Measurements from ENCODE around the gene PTPRCAP.
A peak's percentile ranks its signal among the peaks of the same experiment; 100 is the strongest.
"Not testable (repeated sequence)": the region's sequence is repeated elsewhere in the genome, so short reads cannot be mapped to it uniquely, and the experiment has no call there.

The PTPRCAP gene, protein sequence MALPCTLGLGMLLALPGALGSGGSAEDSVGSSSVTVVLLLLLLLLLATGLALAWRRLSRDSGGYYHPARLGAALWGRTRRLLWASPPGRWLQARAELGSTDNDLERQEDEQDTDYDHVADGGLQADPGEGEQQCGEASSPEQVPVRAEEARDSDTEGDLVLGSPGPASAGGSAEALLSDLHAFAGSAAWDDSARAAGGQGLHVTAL

DNA sequence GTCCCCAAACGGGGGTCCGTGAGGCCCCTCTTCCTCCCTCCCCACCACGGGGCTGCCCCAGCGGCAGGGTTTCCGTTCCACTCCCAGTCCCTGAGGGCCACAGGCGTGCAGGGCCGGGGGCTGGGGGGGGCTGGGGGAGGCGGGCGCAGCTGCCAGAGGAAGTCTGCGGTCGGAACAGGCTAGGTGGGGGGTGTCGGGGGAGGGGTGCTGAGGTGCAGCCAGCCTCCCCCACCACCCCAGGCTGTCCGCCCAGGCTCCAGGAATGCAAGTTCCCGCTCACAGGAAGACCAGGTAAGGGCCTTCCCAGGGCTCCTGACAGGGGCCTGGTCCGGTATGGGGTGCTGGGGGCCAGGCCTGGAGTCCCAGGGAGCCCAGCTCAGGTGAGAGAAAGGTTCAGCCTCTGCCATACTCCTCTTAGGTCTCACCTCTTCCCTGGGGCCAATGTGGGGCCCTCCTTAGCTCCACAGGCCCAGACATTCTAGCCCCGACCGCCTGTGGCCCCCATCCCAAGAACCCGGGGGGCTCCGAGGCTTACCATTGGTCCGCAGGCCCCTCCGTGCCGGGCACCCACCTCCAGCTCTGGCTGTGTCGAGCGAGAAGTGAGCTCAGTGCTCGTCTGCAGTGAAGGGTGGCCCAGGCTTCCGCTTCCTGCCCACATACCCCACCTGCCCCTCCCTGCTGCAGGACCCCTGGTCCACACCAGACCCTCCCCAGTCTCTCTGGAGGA is at the start of gene PTPRCAP:
TSS of gene PTPRCAP (minus strand) at position 601 of the 727 bp plus-strand sequence. CDS start at position 538, 63 bp downstream.
- no peak for DNase-seq

DNA sequence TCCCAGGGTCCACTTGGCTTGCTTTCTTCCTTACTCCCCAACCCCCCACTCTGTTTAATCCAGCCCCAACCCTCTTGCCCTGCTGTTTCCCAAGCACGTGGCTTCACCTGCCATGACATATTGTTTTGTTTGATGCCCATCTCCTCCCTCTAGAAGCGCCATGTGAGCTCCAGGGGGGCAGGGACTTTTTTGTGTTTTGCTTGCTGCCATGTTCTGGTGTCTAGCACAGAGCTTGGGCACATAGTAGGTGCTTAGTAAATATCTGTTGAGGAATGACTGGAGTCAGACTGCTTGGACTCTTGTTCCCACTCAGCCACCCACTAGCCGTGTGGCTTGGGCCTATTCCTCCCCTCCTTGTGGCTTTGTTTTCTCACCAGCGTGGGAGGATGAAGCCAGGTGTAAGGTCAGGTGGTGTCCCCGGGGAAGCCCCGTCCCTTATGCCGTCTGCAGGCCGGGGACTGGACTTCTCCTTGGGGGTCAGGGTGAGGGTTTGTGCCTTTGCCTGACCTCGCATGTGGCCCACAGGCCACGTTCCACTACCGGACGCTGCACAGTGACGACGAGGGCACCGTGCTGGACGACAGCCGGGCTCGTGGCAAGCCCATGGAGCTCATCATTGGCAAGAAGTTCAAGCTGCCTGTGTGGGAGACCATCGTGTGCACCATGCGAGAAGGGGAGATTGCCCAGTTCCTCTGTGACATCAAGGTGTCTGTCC is 49.2 kb upstream of the PTPRCAP start:
- no peak for DNase-seq

DNA sequence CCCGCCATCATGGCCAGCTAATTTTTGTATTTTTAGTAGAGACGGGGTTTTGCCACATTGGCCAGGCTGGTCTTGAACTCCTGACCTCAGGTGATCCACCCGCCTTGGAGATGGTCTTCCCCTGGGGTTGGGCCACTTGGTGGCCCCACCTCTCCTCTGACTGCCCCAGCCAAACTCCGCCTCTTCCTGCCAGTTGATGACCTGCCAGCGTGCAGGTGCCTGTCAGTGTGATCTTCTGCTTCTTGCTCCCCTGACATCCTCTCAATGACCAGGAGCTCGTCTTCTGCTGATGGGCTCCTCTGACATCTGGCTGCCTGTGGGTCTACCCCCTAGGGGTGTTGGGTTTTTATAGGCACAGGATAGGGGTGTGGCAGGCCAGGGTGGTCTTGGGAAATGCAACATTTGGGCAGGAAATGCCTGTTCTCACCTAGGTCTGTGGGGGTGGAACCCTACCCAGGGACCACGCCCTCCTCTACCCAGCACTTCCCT is 48.4 kb upstream of the PTPRCAP start:
- not testable (repeated sequence) for DNase-seq

DNA sequence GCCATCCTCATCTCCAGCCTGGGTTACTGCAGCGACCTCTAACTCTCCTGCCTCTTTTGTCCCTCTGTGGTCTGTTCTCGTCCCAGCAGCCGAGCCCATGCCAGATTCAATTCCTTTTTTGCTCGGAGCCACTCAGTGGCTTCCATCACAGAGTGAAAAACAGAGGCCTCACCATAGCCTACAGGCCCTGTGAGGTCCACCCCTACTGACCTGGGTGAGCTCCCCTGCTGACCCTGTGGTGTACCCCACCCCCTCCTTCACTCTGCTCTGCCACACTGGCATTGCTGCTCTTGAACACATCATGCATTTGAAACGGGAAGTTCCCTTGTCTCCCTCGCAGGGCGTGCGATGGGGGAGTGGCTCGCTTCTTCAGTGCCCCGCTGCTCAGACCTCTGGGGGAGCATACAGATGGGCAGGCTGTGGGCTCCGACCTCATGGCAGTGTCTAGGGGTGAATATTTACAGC is 47.4 kb upstream of the PTPRCAP start:
- DNase-seq: no peak

DNA sequence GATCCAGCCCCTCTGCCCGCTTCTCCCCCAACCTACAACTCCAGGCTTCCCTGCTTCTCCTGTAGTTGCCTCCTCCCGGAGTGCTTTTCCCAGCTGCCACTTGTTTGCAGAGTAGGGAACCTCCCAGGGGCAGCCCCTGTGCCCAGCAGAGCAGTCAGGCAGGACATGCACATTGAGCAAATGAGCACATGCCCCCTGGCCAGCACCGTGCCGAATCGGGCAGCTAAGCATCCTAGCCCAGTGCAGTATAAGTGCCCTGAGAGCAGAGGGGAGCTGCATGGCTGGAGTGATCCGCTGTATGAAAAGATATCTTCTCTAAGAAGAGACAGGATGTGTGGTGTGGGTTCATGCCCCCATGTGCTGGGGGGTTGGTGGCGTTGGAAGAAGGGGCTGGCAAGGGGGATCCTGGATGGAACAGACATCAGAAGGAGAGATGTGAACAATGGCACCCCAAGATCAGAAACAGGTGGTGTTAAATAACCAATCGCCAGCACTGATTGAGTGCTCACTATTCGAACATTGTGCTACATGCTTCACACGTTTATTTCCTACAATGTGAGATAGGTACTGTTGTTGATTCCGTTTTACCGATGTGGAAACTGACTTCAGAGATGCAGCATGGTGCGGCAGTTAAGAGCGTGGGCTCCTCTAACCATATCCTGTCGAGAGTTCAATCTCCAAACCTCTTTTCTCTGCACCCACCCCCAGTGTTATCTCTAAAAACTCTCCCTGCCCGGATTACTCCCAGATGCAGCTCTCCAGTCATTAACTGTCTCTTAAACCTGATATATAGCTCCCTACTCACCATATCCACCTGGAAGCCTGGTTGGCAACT is 46.6 kb upstream of the PTPRCAP start:
- DNase-seq: no peak

DNA sequence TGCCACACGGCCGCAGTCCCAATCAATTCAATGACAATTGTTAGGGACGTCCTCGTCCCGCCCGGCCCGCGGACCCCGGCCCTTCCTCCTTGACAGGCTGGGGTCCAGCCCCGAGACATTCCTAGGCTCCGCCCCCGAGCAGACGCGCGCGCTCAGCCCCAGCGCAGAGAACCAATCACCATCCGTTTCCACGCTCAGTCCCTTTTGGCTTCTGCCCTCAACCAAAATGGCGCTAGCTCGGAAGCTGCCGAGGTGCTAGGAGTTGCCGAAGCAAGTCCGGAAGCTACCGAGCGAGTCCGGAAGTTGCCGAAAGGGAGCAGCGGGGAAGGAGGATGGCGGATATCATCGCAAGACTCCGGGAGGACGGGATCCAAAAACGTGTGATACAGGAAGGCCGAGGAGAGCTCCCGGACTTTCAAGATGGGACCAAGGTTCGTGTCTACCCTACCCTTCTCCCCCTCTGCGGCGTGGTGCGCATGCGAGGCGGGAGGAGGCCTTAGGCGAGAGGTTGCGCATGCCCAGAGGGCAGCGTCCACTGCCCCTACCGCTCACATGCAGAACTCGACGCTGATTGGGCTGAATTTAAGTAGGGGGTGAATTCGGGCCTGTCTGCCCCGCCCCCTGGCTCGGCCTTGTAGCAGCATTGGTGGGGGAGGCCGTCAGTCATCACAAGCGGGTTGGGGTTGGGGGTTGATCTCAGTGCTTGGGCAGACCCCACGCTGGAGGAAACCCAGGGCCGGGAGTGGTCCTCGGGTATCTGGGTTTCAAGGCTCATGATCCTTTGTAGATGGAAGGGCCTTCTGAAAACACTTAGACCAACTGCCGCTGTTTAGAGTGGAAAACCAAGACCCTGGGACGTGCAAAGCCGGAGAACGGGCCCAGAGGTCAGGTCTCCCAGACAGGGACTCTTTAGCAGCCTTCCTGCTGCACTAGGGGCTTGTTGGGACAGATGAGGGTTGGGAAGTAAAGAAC is 45.6 kb upstream of the PTPRCAP start, which contains the start of gene AIP:
TSS of gene AIP (plus strand) at position 200 of the 972 bp plus-strand sequence. CDS start at position 333, 133 bp downstream.
- peak; percentile 97 to 98 for DNase-seq

DNA sequence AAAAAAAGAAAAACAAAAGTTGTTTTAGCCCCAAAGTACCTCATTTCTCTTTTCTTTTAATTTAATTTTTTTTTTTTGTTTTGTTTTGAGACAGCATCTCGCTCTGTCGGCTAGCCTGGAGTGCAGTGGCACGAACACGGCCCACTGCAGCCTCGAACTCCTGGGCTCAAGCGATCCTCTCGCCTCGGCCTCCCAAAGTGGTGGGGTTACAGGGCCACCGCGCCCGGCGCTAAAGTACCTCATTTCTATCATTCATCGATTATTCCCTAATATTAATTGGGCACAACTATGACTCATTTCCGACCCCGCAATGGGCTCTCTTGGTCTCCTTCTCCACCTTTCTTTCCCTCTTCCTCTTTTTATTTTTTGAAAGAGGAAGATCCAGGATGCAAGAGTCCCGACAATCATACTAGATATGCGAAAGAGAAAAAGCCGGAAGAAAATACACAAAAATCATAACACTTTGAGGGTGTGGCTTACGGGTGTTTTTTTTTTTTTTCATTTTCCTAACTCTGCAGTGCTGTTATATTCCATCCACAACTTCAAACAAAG is 44.9 kb upstream of the PTPRCAP start:
- DNase-seq: no peak

DNA sequence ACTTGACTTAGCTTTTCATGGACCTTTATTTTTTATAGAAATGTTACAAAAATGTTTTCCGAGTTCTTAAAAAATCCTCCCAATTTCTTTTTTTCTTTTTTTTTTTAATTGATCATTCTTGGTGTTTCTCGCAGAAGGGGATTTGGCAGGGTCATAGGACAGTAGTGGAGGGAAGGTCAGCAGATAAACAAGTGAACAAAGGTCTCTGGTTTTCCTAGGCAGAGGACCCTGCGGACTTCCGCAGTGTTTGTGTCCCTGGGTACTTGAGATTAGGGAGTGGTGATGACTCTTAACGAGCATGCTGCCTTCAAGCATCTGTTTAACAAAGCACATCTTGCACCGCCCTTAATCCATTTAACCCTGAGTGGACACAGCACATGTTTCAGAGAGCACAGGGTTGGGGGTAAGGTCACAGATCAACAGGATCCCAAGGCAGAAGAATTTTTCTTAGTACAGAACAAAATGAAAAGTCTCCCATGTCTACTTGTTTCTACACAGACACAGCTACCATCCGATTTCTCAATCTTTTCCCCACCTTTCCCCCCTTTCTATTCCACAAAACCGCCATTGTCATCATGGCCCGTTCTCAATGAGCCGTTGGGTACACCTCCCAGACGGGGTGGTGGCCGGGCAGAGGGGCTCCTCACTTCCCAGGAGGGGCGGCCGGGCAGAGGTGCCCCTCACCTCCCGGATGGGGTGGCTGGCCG is 40.0 kb upstream of the PTPRCAP start:
- DNase-seq: not testable (repeated sequence)

DNA sequence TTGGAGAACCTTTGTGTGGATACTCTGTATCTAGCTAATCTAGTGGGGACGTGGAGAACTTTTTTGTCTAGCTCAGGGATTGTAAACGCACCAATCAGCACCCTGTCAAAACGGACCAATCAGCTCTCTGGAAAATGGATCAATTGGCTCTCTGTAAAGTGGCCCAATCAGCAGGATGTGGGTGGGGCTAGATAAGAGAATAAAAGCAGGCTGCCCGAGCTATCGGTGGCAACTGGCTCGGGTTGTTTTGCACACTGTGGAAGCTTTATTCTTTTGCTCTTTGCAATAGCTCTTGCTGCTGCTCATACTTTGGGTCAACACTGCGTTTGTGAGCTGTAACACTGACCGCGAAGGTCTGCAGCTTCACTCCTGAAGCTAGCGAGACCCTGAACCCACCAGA is 39.2 kb upstream of the PTPRCAP start:
- not testable (repeated sequence) for DNase-seq

DNA sequence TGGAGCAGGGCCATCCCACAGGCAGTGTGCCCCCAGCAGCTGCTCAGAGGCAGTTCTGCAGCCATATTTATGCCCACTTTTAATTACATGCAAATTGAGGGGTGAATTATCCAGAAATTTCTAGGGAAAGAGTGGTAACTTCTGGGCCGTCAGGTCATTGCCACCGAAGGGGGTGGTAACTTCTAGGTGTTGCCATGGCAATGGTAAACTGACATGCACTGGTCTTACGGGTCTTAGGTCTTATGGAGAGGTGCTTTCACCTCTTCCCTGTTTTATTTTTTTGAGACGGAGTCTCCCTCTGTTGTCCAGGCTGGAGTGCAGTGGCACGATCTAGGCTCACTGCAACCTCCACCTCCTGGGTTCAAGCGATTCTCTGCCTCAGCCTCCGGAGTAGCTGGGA is 35.4 kb upstream of the PTPRCAP start:
- no peak for DNase-seq

DNA sequence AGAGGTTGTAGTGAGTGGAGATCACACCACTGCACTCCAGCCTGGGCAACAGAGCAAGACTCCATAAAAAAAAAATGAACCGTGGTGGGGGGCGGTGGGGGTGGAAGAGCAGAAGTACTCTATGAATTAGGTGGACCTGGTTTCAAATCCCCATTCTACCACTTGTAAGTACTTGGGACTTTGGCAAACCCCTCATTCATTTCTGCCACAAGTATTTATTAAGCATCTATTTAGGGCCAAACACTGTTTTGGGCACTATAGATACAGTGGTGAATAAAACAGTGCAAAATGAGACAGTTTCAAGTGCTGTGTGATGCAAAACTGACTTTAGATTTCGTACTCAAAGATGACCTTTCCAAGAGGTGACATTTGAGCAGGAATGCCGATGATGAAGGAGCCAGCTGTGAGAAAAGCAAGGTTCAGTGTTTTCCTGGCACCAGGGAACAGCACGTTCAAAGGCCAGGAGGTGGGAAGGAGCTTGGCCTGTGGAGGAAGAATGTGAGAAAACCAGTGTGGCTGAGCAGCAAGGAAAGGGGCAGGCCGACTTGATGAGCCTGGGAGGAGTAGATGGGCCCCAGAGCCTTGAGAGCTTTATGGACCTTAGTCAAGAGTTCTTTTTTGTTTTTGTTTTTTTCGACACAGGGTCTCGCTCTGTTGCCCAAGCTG is 33.0 kb upstream of the PTPRCAP start:
- DNase-seq: no peak

DNA sequence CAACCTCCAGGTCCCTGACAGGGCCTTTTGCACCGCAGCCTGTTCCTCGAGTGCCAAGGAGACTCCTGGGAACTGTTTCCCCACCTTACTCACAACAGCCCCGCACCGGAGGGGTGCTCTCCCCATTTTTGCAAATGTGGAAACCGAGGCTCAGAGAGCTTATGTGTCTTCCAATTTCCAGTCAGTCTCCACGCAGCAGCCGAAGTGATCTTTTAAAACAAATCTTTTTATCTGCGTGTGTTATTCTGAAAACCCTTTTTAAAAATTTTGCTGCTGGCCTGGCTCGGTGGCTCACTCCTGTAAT is 32.0 kb upstream of the PTPRCAP start:
- DNase-seq: no peak

DNA sequence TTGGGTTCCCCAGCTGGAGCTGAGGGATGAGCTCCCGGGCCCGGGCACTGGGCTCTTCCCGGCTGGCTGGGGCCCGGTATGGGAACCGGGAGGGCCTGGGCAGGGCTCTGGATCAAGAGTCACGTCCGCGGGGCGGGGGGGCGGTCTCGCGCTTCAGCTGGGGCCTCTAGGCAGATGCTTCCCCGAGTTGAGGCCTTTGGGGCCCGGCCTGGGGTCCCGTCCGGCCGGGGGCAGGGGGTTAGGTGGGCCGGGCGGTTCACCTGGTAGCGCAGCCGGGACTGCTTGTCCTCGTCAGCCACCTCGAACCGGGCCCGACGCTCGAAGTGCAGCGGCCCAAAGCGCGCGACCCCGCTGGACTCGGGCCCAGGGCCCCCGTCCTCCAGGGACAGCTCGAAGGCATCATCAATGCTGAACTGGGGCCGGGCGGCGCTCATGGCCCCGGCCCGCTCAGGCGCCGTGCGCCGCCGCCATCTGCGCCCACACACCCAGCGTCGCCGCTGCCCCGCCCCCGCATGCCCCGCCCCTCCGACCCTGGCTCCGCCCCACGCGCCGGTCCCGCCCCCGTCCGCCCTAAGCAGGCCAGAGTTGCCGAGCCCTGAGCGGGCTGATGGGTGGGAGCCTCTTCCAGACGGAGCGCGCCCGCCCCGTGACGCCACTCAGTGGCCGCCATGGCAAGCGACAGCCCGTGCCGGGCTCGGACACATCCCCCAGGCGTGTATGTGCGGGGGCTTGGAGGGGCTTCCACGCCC is 31.5 kb upstream of the PTPRCAP start, which contains the start of gene TMEM134:
TSS of gene TMEM134 (minus strand) at position 493 of the 749 bp plus-strand sequence. CDS start at position 434, 59 bp downstream.
- peak; percentile 89 for DNase-seq

DNA sequence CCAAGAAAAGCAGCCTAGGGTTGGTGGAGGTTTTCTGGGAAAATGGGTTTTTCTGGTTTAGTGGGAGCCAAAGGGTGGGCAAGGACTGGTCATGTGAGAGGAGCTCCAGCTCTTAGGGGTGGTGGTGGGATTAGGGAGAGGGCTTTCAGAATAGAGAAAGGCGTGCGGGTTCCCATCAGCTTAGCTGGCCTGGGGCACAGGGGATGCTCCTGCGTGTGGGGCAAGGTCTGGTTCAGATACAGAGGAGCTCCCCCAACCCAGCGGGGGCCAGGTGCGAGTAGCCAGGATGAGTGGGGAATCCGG is 30.9 kb upstream of the PTPRCAP start:
- DNase-seq: no peak

DNA sequence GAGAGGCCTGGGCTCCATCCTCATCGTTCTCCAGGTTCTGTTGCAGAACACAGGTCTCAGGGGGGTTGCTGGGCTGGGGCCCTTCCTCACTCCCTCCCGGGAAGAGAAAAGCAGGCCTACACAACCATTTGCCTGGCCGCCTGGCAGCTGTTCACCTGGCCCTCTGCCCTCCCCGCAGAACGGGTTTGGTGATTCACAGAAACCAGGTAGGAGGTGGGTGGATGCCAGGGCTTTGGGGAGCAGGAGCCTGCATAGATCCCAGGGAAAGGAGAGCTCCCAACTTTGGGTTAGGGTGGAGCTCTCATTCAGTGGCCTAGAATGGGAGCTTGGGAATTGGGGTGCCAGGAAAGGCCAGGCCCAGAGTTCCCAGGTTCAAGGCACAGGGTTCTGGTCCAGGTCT is 30.6 kb upstream of the PTPRCAP start:
- DNase-seq: peak in 1 of 2 experiments; percentile 3

DNA sequence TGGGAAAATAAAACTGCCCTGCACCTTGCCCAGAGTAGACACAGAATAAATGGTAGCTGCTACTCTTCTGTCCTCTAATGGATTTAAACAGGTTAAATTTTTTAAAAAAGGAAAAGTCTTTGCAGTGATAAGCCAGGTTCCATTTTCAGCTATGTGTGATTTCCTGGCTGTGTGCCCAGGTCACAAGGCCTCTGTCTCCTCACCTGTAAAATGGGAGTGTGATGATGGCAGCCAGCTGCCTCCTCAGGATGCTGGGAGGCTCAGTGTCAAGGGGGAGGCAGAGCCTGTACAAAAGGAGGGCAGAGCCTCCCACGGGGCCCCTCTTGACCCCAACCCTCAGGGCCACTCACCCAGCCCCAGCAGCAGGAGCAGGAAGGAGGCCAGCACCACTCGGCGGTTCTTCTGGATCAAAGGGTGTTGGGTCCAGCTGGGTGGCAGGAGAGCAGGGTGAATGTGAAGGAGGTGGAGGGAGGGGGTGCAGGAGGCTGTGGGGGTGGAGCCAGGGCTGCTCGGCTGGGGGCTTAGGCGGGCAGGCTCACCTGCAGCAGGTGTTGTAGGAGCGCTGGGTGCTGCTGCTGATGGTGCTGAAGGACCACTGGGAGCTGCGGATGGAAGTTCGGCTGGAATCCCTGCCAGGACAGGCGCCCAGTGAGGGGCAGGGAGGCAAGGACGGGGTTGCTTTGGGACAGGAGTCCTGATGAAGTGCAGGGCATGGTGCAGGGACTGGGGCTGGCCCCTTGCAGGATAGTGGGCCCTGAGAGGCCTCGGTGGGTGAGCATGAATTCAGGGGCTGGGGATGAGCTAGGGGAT is 29.7 kb upstream of the PTPRCAP start:
- no peak for DNase-seq

DNA sequence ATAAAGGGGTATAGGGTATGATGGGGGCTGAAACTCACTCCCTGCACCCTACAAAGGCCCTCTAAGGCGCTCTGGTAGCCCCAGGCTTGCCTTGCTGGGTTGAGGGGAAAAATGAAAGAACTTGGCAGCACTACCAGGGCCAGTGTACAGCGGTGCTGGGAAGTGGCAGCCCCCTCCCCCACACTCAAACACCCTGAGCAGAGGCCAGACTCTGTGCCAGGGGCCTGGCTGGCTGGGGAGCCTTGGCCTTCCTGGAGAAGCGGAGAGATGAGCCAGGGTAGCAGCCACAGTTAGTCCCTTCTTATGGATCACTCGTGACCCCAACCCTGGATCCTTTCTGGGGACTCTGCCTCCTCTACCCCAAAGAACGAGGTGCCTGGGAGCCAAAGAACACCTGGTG is 28.9 kb upstream of the PTPRCAP start:
- DNase-seq: no peak

DNA sequence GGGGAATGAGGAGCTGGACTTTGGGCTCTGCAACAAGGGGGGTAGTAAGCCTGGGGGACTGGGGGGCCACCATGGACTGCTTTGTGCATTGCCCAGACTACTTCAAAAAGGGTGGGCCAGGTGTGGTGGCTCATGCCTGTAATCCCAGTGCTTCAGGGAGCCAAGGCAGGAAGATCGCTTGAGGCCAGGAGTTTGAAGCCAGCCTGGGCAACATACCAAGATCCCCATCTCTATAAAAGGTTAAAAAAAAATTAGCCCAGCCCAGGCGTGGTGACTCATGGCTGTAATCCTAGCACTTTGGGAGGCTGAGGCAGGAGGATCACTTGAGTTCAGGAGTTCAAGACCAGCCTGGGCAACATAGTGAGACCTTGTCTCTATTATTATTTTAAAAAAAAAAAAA is 28.0 kb upstream of the PTPRCAP start:
- DNase-seq: not testable (repeated sequence)

DNA sequence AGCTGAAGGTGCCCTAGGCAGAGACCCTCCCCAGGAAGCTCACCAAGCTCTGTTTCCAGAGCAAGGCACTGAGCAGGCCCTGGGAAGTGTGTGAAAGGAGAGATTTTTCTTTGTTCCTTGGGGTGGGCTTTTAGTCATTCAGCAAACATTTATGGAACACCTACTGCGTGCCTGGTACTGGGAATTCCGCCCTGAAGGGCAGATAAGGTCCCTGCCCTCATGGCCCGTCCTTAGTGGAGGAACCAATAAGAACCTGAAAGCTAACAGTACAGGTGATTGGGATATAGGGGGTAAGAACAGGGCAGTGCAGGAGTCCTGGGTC is 27.7 kb upstream of the PTPRCAP start:
- DNase-seq: no peak
